Measurements from ENCODE around the gene RDH11. TPM values are rescaled to one million over a fixed set of nuclear protein-coding genes. Genes with fewer than 3 reads are reported as not detected.
A peak's percentile ranks its signal among the peaks of the same experiment; 100 is the strongest.

RDH11 gene
- total RNA-seq, 1 experiment from 2014 or later: 54.6 TPM

- BruUV-seq (replicated peaks): no TSS peak
- TF ChIP-seq SRF (IDR thresholded peaks at IDR 0.05; ENCODE audit: low read depth): no peak
- TF ChIP-seq REST (IDR thresholded peaks at IDR 0.05; ENCODE audit: low read depth): no peak
- no peak for TF ChIP-seq FOSL1 (IDR thresholded peaks at IDR 0.05; ENCODE audit: low read depth)
- TF ChIP-seq ZNF274 (IDR thresholded peaks at IDR 0.05; ENCODE audit: low read depth, low read length): no peak
- TF ChIP-seq EGR1 (IDR thresholded peaks at IDR 0.05; ENCODE audit: low read depth): no peak
- no peak for TF ChIP-seq YY1 (IDR thresholded peaks at IDR 0.05; ENCODE audit: extremely low read depth, insufficient replicate concordance, low read depth, low read length)
- TF ChIP-seq ZBTB33 (IDR thresholded peaks at IDR 0.05; ENCODE audit: extremely low read depth, insufficient replicate concordance, low read length): no peak
- no peak for TF ChIP-seq ZFX (IDR thresholded peaks at IDR 0.05)
- TF ChIP-seq CBX3 (IDR thresholded peaks at IDR 0.05; ENCODE audit: low read depth): no peak
- TF ChIP-seq MAX (IDR thresholded peaks at IDR 0.05): no peak
- no peak for TF ChIP-seq RAD21 (IDR thresholded peaks at IDR 0.05; ENCODE audit: low read depth)
- TF ChIP-seq ELF1 (IDR thresholded peaks at IDR 0.05; ENCODE audit: borderline replicate concordance, low read depth): no peak
- no peak for TF ChIP-seq EZH2 (IDR thresholded peaks at IDR 0.05)
- H3K4me3 ChIP-seq (replicated peaks in 1 of 2; ENCODE audit: low read depth in 1 of 2, low read length in 2 of 2): no peak overlapping the region
- no peaks in the 10 kb centered on the region for H4K20me1 ChIP-seq (ENCODE audit: insufficient read depth)
- ChIA-PET POLR2A (interaction anchor here (0.6 to 1.2 kb wide), 2 partner anchors 22 to 43 kb away, joined by 4 read pairs; partner anchors contain the start of gene PIGH), CTCF (no interaction called here), RAD21 (ENCODE audit: low non-redundant PET in 1 of 2, low total read pairs in 2 of 2, uncharacterized antibody in 2 of 2, unreplicated experiment in 2 of 2) (no interaction called here)
- no peaks in the 10 kb centered on the region for H3K9me3 ChIP-seq (ENCODE audit: control insufficient read depth in 1 of 2, insufficient read depth in 1 of 2, low read depth in 1 of 2, low read length in 2 of 2)
- peaks cover 0 to 2% of the 10 kb centered on the region in 2 experiments; a peak in 1 of 4 replicates for H3K36me3 ChIP-seq (ENCODE audit: control insufficient read depth in 1 of 2, insufficient read depth in 2 of 2, low read length in 2 of 2)
- DNase-seq (ENCODE audit: low read depth, low spot score) (no peak), ATAC-seq (no peak; the same call in 1 of the 2 replicates)
- no peak overlapping the region for H2AFZ ChIP-seq (ENCODE audit: low read depth, low read length, poor library complexity, severe bottlenecking)
- H3K9me2 ChIP-seq (ENCODE audit: insufficient read depth): no peaks in the 10 kb centered on the region
- H3K4me1 ChIP-seq (ENCODE audit: control insufficient read depth in 1 of 2, insufficient read depth in 2 of 2, low read length in 2 of 2): peaks cover 2 to 15% of the 10 kb centered on the region in 2 experiments
- no peak overlapping the region for H3K27ac ChIP-seq (ENCODE audit: low read depth, low read length)
- intact Hi-C loops (cut with micrococcal nuclease): no loop called here
- no peak overlapping the region for H3K9ac ChIP-seq (ENCODE audit: low read length)
- H3K79me2 ChIP-seq (ENCODE audit: insufficient read depth, low read length): no peaks in the 10 kb centered on the region
- peak overlapping the region; percentile 8; the same call in 1 of the 2 replicates for H3K4me2 ChIP-seq (ENCODE audit: low read length)
- no peaks in the 10 kb centered on the region for H3K27me3 ChIP-seq (ENCODE audit: insufficient read depth, low read length)
Observed at GRCh38 chr14:67643713-67644112, 51.9 kb downstream of the RDH11 start.
